Chondrocyte (in vitro differentiated cells): ENCODE measurements around the gene ZNF784. TPM values are rescaled to one million over a fixed set of nuclear protein-coding genes. Genes with fewer than 3 reads are reported as not detected.
A peak's percentile ranks its signal among the peaks of the same experiment; 100 is the strongest.

ENCODE experiments used
- DNase-seq: peaks from one replicate; pipeline ENCODE4 v3.0.0; 2021; ENCODE audit warnings: mixed read lengths, low spot score
- H3K27ac Mint-ChIP-seq: one replicate; pipeline ENCODE4 v1.8.0; 2021; ENCODE audit warnings: mild to moderate bottlenecking, moderate library complexity, mixed read lengths; ENCODE audit not compliant: unreplicated experiment
- H3K27me3 Mint-ChIP-seq: 2 replicates; pipeline ENCODE4 v1.8.0; 2021; ENCODE audit warnings: low read depth, mixed read lengths
- H3K36me3 Mint-ChIP-seq: 2 replicates; pipeline ENCODE4 v1.8.0; 2021; ENCODE audit warnings: low read depth, mixed read lengths
- H3K4me1 Mint-ChIP-seq: 2 replicates; pipeline ENCODE4 v1.8.0; 2021; ENCODE audit warnings: low read depth, mild to moderate bottlenecking, mixed read lengths
- H3K4me3 Mint-ChIP-seq: one replicate; pipeline ENCODE4 v1.8.0; 2021; ENCODE audit warnings: mild to moderate bottlenecking, moderate library complexity, mixed read lengths; ENCODE audit not compliant: unreplicated experiment
- H3K9me3 Mint-ChIP-seq: 2 replicates; pipeline ENCODE4 v1.8.0; 2021; ENCODE audit warnings: low read depth, mixed read lengths
- CTCF ChIP-seq: fragments of 200-600 bp; sonication (generic); IDR thresholded peaks from 2 replicates; pipeline ENCODE4 v1.5.0; 2021; ENCODE audit warnings: antibody characterized with exemption, mild to moderate bottlenecking, moderate library complexity
- total RNA-seq: library from RNA; stranded (reverse); gene quantifications from 3 replicates; pipeline ENCODE4 v1.2.1, GENCODE V29; 2021

The ZNF784 gene
- total RNA-seq, 1 donor from 2014 or later, result 6.4 TPM

- H3K36me3 Mint-ChIP-seq, result peaks cover 5% of the 10 kb centered on the region
- H3K9me3 Mint-ChIP-seq, result no peaks in the 10 kb centered on the region
- no peaks in the 10 kb centered on the region for H3K27me3 Mint-ChIP-seq
- no peak for TF ChIP-seq CTCF
- no peak for DNase-seq
- peaks cover 58% of the 10 kb centered on the region for H3K4me1 Mint-ChIP-seq
- peak overlapping the region; percentile 84 for H3K4me3 Mint-ChIP-seq
- peak overlapping the region; percentile 90 for H3K27ac Mint-ChIP-seq
These were observed 20.6 kb upstream of the ZNF784 start for GRCh38 chr19:55644842-55645511.

GRCh38 chr19:55644191-55644833, 19.9 kb upstream of the ZNF784 start:
- DNase-seq, result no peak
- no peaks in the 10 kb centered on the region for H3K27me3 Mint-ChIP-seq
- no peak for TF ChIP-seq CTCF
- H3K4me1 Mint-ChIP-seq, result peaks cover 58% of the 10 kb centered on the region
- H3K4me3 Mint-ChIP-seq, result peak overlapping the region; percentile 84
- peaks cover 5% of the 10 kb centered on the region for H3K36me3 Mint-ChIP-seq
- peak overlapping the region; percentile 90 for H3K27ac Mint-ChIP-seq
- H3K9me3 Mint-ChIP-seq, result no peaks in the 10 kb centered on the region

GRCh38 chr19:55643887-55644176, 19.5 kb upstream of the ZNF784 start:
- Mint-ChIP-seq H3K4me1 (peaks cover 58% of the 10 kb centered on the region), H3K9me3 (no peaks in the 10 kb centered on the region), H3K27me3 (no peaks in the 10 kb centered on the region), H3K4me3 (peak overlapping the region; percentile 84), H3K27ac (peak overlapping the region; percentile 90), H3K36me3 (peaks cover 6% of the 10 kb centered on the region)
- TF ChIP-seq CTCF, result no peak
- no peak for DNase-seq

- no peak for DNase-seq
- Mint-ChIP-seq H3K9me3 (no peaks in the 10 kb centered on the region), H3K36me3 (peaks cover 6% of the 10 kb centered on the region), H3K27ac (peak within 1 kb of the TSS; percentile 97), H3K4me1 (peaks cover 55% of the 10 kb centered on the region), H3K4me3 (peak within 1 kb of the TSS; percentile 84), H3K27me3 (no peaks in the 10 kb centered on the region)
- TF ChIP-seq CTCF, result no peak
These were observed 18.9 kb upstream of the ZNF784 start, which contains the start of gene ZNF581 for GRCh38 chr19:55643003-55643886. ZNF581 (plus strand) TSS chr19:55643649; CDS start chr19:55644572, 923 bp downstream.
